GM23248 (cell line): Measurements from ENCODE around the gene COL4A4.

Experiments used
- EZH2 ChIP-seq: fragments of 200-600 bp; sonication (generic); IDR thresholded peaks from 2 replicates; pipeline ENCODE4 v1.6.1; 2018; ENCODE audit warnings: antibody characterized with exemption, mild to moderate bottlenecking; ENCODE audit not compliant: insufficient read depth, poor library complexity, severe bottlenecking
- EZH2phosphoT487 ChIP-seq: fragments of 200-600 bp; sonication (generic); IDR thresholded peaks from 2 replicates; pipeline ENCODE4 v1.6.1; 2018; ENCODE audit warnings: antibody characterized with exemption, moderate library complexity, mild to moderate bottlenecking, low read depth; ENCODE audit not compliant: insufficient read depth

- TF ChIP-seq EZH2 (no peak), EZH2phosphoT487 (no peak)
Measured at GRCh38 chr2:227163485-227163997, 464 bp downstream of the COL4A4 start.
